ENCODE results near the gene TRIM7.
"Not testable (repeated sequence)": the region's sequence is repeated elsewhere in the genome, so short reads cannot be mapped to it uniquely, and the experiment has no call there.

The TRIM7 gene

GRCh38 chr5:181161534-181162175 lies 43.3 kb downstream of the TRIM7 start:
- Histone ChIP-seq H3K9me3 (replicated peaks; ENCODE audit: low read length) (no peaks in the 10 kb centered on the region), H3K4me2 (ENCODE audit: low read length) (peak overlapping the region; percentile 72), H3K4me1 (ENCODE audit: control insufficient read depth, insufficient read depth, low read length) (peaks cover 13% of the 10 kb centered on the region), H3K36me3 (ENCODE audit: insufficient read depth, low read length) (no peaks in the 10 kb centered on the region), H3K27me3 (ENCODE audit: control insufficient read depth, insufficient read depth, low read length) (peaks cover 14% of the 10 kb centered on the region), H3K4me3 (ENCODE audit: low read length) (peak overlapping the region; percentile 60), H3K9ac (ENCODE audit: low read depth, low read length) (no peak overlapping the region)

- peak overlapping the region; percentile 60 for H3K4me3 ChIP-seq (ENCODE audit: low read length)
- H3K9ac ChIP-seq (ENCODE audit: low read depth, low read length) = not testable (repeated sequence)
Observed at GRCh38 chr5:181160755-181161533, 44.1 kb downstream of the TRIM7 start.

GRCh38 chr5:181160152-181160754 lies 44.7 kb downstream of the TRIM7 start:
- Histone ChIP-seq H3K4me3 (ENCODE audit: low read length) (peak overlapping the region; percentile 71), H3K27me3 (ENCODE audit: control insufficient read depth, insufficient read depth, low read length) (peaks cover 25% of the 10 kb centered on the region), H3K4me1 (ENCODE audit: control insufficient read depth, insufficient read depth, low read length) (peaks cover 13% of the 10 kb centered on the region), H3K9me3 (replicated peaks; ENCODE audit: low read length) (no peaks in the 10 kb centered on the region), H3K9ac (ENCODE audit: low read depth, low read length) (peak overlapping the region; percentile 54), H3K36me3 (ENCODE audit: insufficient read depth, low read length) (no peaks in the 10 kb centered on the region), H3K4me2 (ENCODE audit: low read length) (peak overlapping the region; percentile 81)

More at GRCh38 chr5:181160755-181161533, 44.1 kb downstream of the TRIM7 start:
- peak overlapping the region; percentile 72 for H3K4me2 ChIP-seq (ENCODE audit: low read length)
- H3K9me3 ChIP-seq (replicated peaks; ENCODE audit: low read length); H3K36me3 ChIP-seq (ENCODE audit: insufficient read depth, low read length): not testable (repeated sequence)
- H3K27me3 ChIP-seq (ENCODE audit: control insufficient read depth, insufficient read depth, low read length) = peaks cover 20% of the 10 kb centered on the region
- H3K4me1 ChIP-seq (ENCODE audit: control insufficient read depth, insufficient read depth, low read length) = peaks cover 13% of the 10 kb centered on the region

- H3K4me2 ChIP-seq (ENCODE audit: low read length) = peak overlapping the region; percentile 81
- H3K9me3 ChIP-seq (replicated peaks; ENCODE audit: low read length) = no peaks in the 10 kb centered on the region
- H3K27me3 ChIP-seq (ENCODE audit: control insufficient read depth, insufficient read depth, low read length) = peaks cover 25% of the 10 kb centered on the region
- peak overlapping the region; percentile 54 for H3K9ac ChIP-seq (ENCODE audit: low read depth, low read length)
- no peak overlapping the region for H3K4me3 ChIP-seq (ENCODE audit: low read length)
- no peaks in the 10 kb centered on the region for H3K36me3 ChIP-seq (ENCODE audit: insufficient read depth, low read length)
- peaks cover 13% of the 10 kb centered on the region for H3K4me1 ChIP-seq (ENCODE audit: control insufficient read depth, insufficient read depth, low read length)
Observed at GRCh38 chr5:181159286-181160151, 45.5 kb downstream of the TRIM7 start.

GRCh38 chr5:181158869-181159268 lies 46.1 kb downstream of the TRIM7 start:
- Histone ChIP-seq H3K9ac (ENCODE audit: low read depth, low read length) (no peak overlapping the region), H3K9me3 (replicated peaks; ENCODE audit: low read length) (no peaks in the 10 kb centered on the region), H3K27me3 (ENCODE audit: control insufficient read depth, insufficient read depth, low read length) (peaks cover 25% of the 10 kb centered on the region), H3K36me3 (ENCODE audit: insufficient read depth, low read length) (no peaks in the 10 kb centered on the region), H3K4me1 (ENCODE audit: control insufficient read depth, insufficient read depth, low read length) (peaks cover 13% of the 10 kb centered on the region), H3K4me2 (ENCODE audit: low read length) (no peak overlapping the region), H3K4me3 (ENCODE audit: low read length) (no peak overlapping the region)

GRCh38 chr5:181156758-181157157 lies 48.2 kb downstream of the TRIM7 start:
- Histone ChIP-seq H3K4me2 (ENCODE audit: low read length) (no peak overlapping the region), H3K4me1 (ENCODE audit: control insufficient read depth, insufficient read depth, low read length) (peaks cover 12% of the 10 kb centered on the region)

GRCh38 chr5:181153814-181154213 lies 51.2 kb downstream of the TRIM7 start:
- Histone ChIP-seq H3K36me3 (ENCODE audit: insufficient read depth, low read length) (no peaks in the 10 kb centered on the region), H3K9me3 (replicated peaks; ENCODE audit: low read length) (no peaks in the 10 kb centered on the region), H3K9ac (ENCODE audit: low read depth, low read length) (no peak overlapping the region), H3K4me2 (ENCODE audit: low read length) (no peak overlapping the region), H3K27me3 (ENCODE audit: control insufficient read depth, insufficient read depth, low read length) (peaks cover 47% of the 10 kb centered on the region), H3K4me3 (ENCODE audit: low read length) (no peak overlapping the region), H3K4me1 (ENCODE audit: control insufficient read depth, insufficient read depth, low read length) (no peaks in the 10 kb centered on the region)

More at GRCh38 chr5:181156758-181157157, 48.2 kb downstream of the TRIM7 start:
- Histone ChIP-seq H3K9ac (ENCODE audit: low read depth, low read length) (no peak overlapping the region), H3K36me3 (ENCODE audit: insufficient read depth, low read length) (no peaks in the 10 kb centered on the region), H3K4me3 (ENCODE audit: low read length) (no peak overlapping the region), H3K9me3 (replicated peaks; ENCODE audit: low read length) (no peaks in the 10 kb centered on the region), H3K27me3 (ENCODE audit: control insufficient read depth, insufficient read depth, low read length) (peaks cover 29% of the 10 kb centered on the region)

- Histone ChIP-seq H3K9me3 (replicated peaks; ENCODE audit: low read length) (no peaks in the 10 kb centered on the region), H3K4me3 (ENCODE audit: low read length) (no peak overlapping the region), H3K4me2 (ENCODE audit: low read length) (no peak overlapping the region), H3K4me1 (ENCODE audit: control insufficient read depth, insufficient read depth, low read length) (no peaks in the 10 kb centered on the region), H3K27me3 (ENCODE audit: control insufficient read depth, insufficient read depth, low read length) (peaks cover 44% of the 10 kb centered on the region), H3K36me3 (ENCODE audit: insufficient read depth, low read length) (no peaks in the 10 kb centered on the region), H3K9ac (ENCODE audit: low read depth, low read length) (no peak overlapping the region)
Observed at GRCh38 chr5:181152406-181152805, 52.6 kb downstream of the TRIM7 start.

- no peaks in the 10 kb centered on the region for H3K9me3 ChIP-seq (replicated peaks; ENCODE audit: low read length)
- no peak overlapping the region for H3K4me2 ChIP-seq (ENCODE audit: low read length)
- peaks cover 32% of the 10 kb centered on the region for H3K27me3 ChIP-seq (ENCODE audit: control insufficient read depth, insufficient read depth, low read length)
- no peaks in the 10 kb centered on the region for H3K4me1 ChIP-seq (ENCODE audit: control insufficient read depth, insufficient read depth, low read length)
- no peaks in the 10 kb centered on the region for H3K36me3 ChIP-seq (ENCODE audit: insufficient read depth, low read length)
- H3K4me3 ChIP-seq (ENCODE audit: low read length) = no peak overlapping the region
- H3K9ac ChIP-seq (ENCODE audit: low read depth, low read length) = no peak overlapping the region
Observed at GRCh38 chr5:181151146-181151545, 53.9 kb downstream of the TRIM7 start.

- H3K4me3 ChIP-seq (ENCODE audit: low read length) = no peak overlapping the region
- H3K4me2 ChIP-seq (ENCODE audit: low read length) = no peak overlapping the region
- H3K9ac ChIP-seq (ENCODE audit: low read depth, low read length) = no peak overlapping the region
- peaks cover 26% of the 10 kb centered on the region for H3K27me3 ChIP-seq (ENCODE audit: control insufficient read depth, insufficient read depth, low read length)
- no peaks in the 10 kb centered on the region for H3K9me3 ChIP-seq (replicated peaks; ENCODE audit: low read length)
- H3K4me1 ChIP-seq (ENCODE audit: control insufficient read depth, insufficient read depth, low read length) = no peaks in the 10 kb centered on the region
- no peaks in the 10 kb centered on the region for H3K36me3 ChIP-seq (ENCODE audit: insufficient read depth, low read length)
Observed at GRCh38 chr5:181149806-181150733, 54.9 kb downstream of the TRIM7 start.
